NB4 (cell line): ENCODE data around the gene SCFD2.
"Not testable (repeated sequence)": the region's sequence is repeated elsewhere in the genome, so short reads cannot be mapped to it uniquely, and the experiment has no call there.

Experiments
- DNase-seq: peaks from one replicate; pipeline ENCODE4 v3.0.0; 2010; ENCODE audit warnings: low read depth
- H3K4me3 ChIP-seq: one replicate; pipeline ENCODE4 v1.5.1; 2011; ENCODE audit warnings: mild to moderate bottlenecking, low read depth, low read length, moderate library complexity
- MYC ChIP-seq: IDR thresholded peaks from 2 replicates; pipeline ENCODE4 v1.6.1; 2011; ENCODE audit warnings: low read depth, low read length
- POLR2A ChIP-seq: IDR thresholded peaks from 2 replicates; pipeline ENCODE4 v1.6.1; 2011; ENCODE audit warnings: mild to moderate bottlenecking; ENCODE audit not compliant: insufficient read length; ENCODE audit errors: extremely low read depth
- TF ChIP-seq, protein P1 (sequence below): IDR thresholded peaks from 2 replicates; pipeline ENCODE4 v1.6.1; 2011; ENCODE audit warnings: low read depth, low read length
- TF ChIP-seq, protein P2 (sequence below): IDR thresholded peaks from one replicate; pipeline ENCODE4 v1.5.1; 2012; ENCODE audit warnings: low read depth, low read length

Gene SCFD2

DNA sequence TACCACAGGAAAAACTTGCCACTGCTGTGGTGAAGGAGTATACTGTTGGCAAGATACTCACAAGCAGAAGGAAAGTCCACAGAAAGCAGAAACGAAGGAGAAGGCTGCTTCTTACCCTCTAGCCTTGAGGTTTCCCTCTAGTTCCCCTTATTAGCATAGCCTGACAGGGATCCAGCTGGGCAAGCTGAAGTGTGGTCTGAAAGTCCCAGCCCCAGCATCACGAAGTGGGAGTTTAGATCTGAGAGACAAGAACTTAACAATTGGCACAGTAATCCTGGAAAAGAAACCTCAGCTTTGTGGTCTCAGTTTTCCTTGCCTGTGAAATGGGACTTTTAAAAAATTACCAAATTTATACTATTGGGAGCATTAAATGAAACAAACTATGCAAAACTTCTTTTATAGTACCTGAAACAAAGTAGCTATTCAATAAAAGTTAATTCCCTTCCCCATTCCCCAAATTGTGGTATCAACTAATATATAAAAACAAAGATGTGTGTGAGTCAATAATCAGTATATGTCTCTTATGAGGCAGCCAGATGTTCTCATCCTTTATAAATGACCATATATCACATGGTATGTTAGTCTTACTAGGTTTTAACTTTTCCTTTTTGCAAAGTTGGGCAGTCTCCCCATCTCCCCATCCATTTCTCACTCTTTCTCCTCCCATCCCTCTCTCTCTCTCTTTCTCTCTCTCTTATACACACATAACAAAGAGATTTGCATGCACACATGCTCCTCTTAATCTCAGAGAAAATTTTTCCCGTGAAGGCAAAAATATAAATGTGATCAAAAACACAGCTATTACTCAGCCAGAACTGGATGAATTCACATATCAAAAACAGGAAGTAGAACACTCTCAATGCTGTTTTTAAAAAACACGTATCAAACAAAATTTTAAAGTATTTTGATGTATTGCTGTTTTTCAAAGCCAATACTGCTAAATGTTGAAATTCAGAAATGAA, 57.8 kb downstream of the SCFD2 start:
- DNase-seq: peak; percentile 42
- no peak overlapping the region for H3K4me3 ChIP-seq
- TF ChIP-seq, protein P1, sequence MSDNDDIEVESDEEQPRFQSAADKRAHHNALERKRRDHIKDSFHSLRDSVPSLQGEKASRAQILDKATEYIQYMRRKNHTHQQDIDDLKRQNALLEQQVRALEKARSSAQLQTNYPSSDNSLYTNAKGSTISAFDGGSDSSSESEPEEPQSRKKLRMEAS: no peak
- no peak for TF ChIP-seq MYC
- TF ChIP-seq POLR2A: no peak
- TF ChIP-seq, protein P2, sequence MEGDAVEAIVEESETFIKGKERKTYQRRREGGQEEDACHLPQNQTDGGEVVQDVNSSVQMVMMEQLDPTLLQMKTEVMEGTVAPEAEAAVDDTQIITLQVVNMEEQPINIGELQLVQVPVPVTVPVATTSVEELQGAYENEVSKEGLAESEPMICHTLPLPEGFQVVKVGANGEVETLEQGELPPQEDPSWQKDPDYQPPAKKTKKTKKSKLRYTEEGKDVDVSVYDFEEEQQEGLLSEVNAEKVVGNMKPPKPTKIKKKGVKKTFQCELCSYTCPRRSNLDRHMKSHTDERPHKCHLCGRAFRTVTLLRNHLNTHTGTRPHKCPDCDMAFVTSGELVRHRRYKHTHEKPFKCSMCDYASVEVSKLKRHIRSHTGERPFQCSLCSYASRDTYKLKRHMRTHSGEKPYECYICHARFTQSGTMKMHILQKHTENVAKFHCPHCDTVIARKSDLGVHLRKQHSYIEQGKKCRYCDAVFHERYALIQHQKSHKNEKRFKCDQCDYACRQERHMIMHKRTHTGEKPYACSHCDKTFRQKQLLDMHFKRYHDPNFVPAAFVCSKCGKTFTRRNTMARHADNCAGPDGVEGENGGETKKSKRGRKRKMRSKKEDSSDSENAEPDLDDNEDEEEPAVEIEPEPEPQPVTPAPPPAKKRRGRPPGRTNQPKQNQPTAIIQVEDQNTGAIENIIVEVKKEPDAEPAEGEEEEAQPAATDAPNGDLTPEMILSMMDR: no peak

GRCh38 chr4:53307210-53307609, 58.7 kb downstream of the SCFD2 start:
- TF ChIP-seq, protein P1: no peak
- TF ChIP-seq MYC: no peak
- TF ChIP-seq, protein P2: no peak
- no peak for TF ChIP-seq POLR2A
- no peak overlapping the region for H3K4me3 ChIP-seq

DNA sequence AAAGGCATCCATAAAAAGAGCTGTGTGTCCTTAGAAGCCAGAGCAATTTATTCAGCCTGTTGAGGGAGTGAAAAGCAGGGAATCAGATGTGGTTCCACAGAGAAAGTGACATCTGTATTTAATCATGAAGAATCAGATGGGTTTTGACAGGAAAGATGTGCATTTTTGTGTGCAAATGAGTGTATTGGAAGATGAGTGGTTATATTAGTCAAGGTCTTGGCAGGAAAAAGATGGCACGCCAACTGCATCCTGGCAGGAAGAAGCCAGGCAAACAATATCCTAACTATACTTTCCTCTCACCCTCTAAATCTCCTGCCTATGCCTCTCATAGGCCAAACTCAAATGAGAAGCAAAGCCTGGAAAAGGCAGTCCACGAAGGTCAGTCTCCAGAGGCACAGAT, 59.1 kb downstream of the SCFD2 start:
- DNase-seq: no peak
- TF ChIP-seq, protein P1: no peak
- TF ChIP-seq POLR2A (no peak), MYC (no peak)
- TF ChIP-seq, protein P2: no peak

More at GRCh38 chr4:53307210-53307609, 58.7 kb downstream of the SCFD2 start:
- DNase-seq: no peak

DNA sequence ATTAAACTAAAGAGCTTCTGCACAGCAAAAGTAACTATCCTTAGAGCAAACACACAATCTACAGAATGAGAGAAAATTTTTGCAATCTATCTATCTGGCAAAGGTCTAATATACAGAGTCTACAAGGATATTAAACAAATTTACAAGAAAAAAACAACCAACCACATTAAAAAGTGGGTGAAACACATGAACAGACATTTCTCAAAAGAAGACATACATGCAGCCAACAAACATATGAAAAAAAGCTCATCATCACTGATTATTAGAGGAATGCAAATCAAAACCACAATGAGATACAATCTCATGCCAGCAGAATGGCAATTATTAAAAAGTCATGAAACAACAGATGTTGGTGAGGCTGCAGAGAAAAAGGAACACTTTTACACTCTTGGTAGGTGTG, 73.7 kb downstream of the SCFD2 start:
- not testable (repeated sequence) for DNase-seq, H3K4me3 ChIP-seq

More for the DNA sequence above, 59.1 kb downstream of the SCFD2 start:
- H3K4me3 ChIP-seq: no peak overlapping the region

- DNase-seq: no peak
- TF ChIP-seq, protein P2: no peak
- TF ChIP-seq, protein P1: 0 out of 2 replicates have a peak, but pooled peaks have one; percentile 11
Observed at GRCh38 chr4:53281438-53281837, 84.4 kb downstream of the SCFD2 start.

GRCh38 chr4:53280846-53281245, 85.0 kb downstream of the SCFD2 start:
- TF ChIP-seq, protein P1: no peak
- TF ChIP-seq POLR2A: no peak
- no peak for DNase-seq
- no peak overlapping the region for H3K4me3 ChIP-seq

More at GRCh38 chr4:53281438-53281837, 84.4 kb downstream of the SCFD2 start:
- H3K4me3 ChIP-seq: no peak overlapping the region
